Measurements from ENCODE around the gene HDAC2.

GRCh38 chr6:114007516-114007915, 36.6 kb upstream of the HDAC2 start:
- no peak for TF ChIP-seq GATA2 (IDR thresholded peaks at IDR 0.05; ENCODE audit: low read depth, low read length)
- no peak for TF ChIP-seq GATA3 (IDR thresholded peaks at IDR 0.05; ENCODE audit: low read depth, low read length)

Measured in SH-SY5Y (cell line).